RWPE2 (cell line): ENCODE results near the gene SKIC8.

Experiments used
- ATAC-seq: fragments of 200-7000 bp; cut with Tn5 transposase; 3 replicates; pipeline ENCODE4 v1.9.1; 2021; ENCODE audit warnings: low read depth
- DNase-seq: peaks from one replicate; pipeline ENCODE4 v3.0.0-alpha.2; 2020; ENCODE audit warnings: low spot score
- H3K27ac ChIP-seq: fragments of 450-650 bp; 2 replicates; pipeline ENCODE4 v1.5.1; 2017; ENCODE audit warnings: mild to moderate bottlenecking; ENCODE audit not compliant: poor library complexity, severe bottlenecking
- H3K27me3 ChIP-seq: fragments of 250-450 bp; sonication (Bioruptor Pico); 2 replicates; pipeline ENCODE4 v1.5.1; 2021; ENCODE audit warnings: mild to moderate bottlenecking, moderate library complexity; ENCODE audit not compliant: insufficient read depth, poor library complexity, severe bottlenecking
- H3K36me3 ChIP-seq: fragments of 250-450 bp; sonication (Bioruptor Pico); 2 replicates; pipeline ENCODE4 v1.5.1; 2020; ENCODE audit warnings: low read depth, mild to moderate bottlenecking, moderate library complexity
- H3K4me1 ChIP-seq: fragments of 250-450 bp; sonication (Bioruptor Pico); 2 replicates; pipeline ENCODE4 v1.5.1; 2021; ENCODE audit warnings: mild to moderate bottlenecking, moderate library complexity; ENCODE audit not compliant: insufficient read depth, poor library complexity, severe bottlenecking
- H3K4me3 ChIP-seq: fragments of 250-450 bp; sonication (Bioruptor Pico); 2 replicates; pipeline ENCODE4 v1.5.1; 2021; ENCODE audit warnings: mild to moderate bottlenecking, moderate library complexity; ENCODE audit not compliant: severe bottlenecking
- H3K9me3 ChIP-seq: fragments of 250-450 bp; sonication (Bioruptor Pico); 2 replicates; pipeline ENCODE4 v1.5.1; 2021; ENCODE audit warnings: mild to moderate bottlenecking, moderate library complexity; ENCODE audit not compliant: severe bottlenecking
- TF ChIP-seq, protein P1 (sequence below): fragments of 450-650 bp; IDR thresholded peaks from one replicate; pipeline ENCODE4 v1.5.1; 2017; ENCODE audit warnings: mild to moderate bottlenecking, moderate library complexity; ENCODE audit not compliant: poor library complexity, severe bottlenecking

The SKIC8 gene

GRCh38 chr15:78312536-78312935 lies 13.1 kb upstream of the SKIC8 start:
- Histone ChIP-seq H3K4me1 (no peaks in the 10 kb centered on the region), H3K4me3 (no peak overlapping the region), H3K36me3 (no peaks in the 10 kb centered on the region), H3K27me3 (no peaks in the 10 kb centered on the region), H3K27ac (no peak overlapping the region), H3K9me3 (no peaks in the 10 kb centered on the region)
- DNase-seq = no peak
- ATAC-seq = no peak
- TF ChIP-seq, protein P1, sequence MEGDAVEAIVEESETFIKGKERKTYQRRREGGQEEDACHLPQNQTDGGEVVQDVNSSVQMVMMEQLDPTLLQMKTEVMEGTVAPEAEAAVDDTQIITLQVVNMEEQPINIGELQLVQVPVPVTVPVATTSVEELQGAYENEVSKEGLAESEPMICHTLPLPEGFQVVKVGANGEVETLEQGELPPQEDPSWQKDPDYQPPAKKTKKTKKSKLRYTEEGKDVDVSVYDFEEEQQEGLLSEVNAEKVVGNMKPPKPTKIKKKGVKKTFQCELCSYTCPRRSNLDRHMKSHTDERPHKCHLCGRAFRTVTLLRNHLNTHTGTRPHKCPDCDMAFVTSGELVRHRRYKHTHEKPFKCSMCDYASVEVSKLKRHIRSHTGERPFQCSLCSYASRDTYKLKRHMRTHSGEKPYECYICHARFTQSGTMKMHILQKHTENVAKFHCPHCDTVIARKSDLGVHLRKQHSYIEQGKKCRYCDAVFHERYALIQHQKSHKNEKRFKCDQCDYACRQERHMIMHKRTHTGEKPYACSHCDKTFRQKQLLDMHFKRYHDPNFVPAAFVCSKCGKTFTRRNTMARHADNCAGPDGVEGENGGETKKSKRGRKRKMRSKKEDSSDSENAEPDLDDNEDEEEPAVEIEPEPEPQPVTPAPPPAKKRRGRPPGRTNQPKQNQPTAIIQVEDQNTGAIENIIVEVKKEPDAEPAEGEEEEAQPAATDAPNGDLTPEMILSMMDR = no peak

DNA sequence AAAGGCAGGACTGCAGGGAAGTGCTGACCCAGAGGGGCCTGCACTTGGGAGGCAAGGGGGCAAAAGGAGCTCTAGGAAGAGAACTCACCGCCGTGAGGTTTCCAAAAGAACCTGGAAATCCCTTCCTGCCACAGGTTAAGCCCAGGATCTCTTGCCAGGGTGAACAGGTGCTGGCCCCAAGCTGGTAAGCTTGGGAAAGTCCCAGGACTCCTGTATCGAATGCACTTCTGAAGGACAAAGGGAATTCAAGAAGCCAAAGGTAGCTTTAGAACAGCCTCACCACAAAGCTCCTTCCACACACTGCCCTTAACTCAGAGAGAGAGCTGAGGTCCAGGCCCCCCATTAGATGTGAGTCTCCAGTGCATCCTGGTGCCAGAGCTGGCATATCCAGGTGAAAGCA lies 11.9 kb upstream of the SKIC8 start:
- TF ChIP-seq, protein P1 = no peak
- DNase-seq = no peak
- H3K36me3 ChIP-seq = no peaks in the 10 kb centered on the region

GRCh38 chr15:78308422-78309032 lies 9.1 kb upstream of the SKIC8 start:
- ATAC-seq (peak; percentile 83), DNase-seq (peak; percentile 86)
- Histone ChIP-seq H3K9me3 (no peaks in the 10 kb centered on the region), H3K27ac (no peak overlapping the region), H3K4me3 (no peak overlapping the region), H3K27me3 (no peaks in the 10 kb centered on the region), H3K36me3 (no peaks in the 10 kb centered on the region), H3K4me1 (peaks cover 8% of the 10 kb centered on the region)
- TF ChIP-seq, protein P1 = peak; percentile 98

More for the DNA sequence above, 11.9 kb upstream of the SKIC8 start:
- Histone ChIP-seq H3K4me1 (peaks cover 2% of the 10 kb centered on the region), H3K4me3 (no peak overlapping the region), H3K27ac (no peak overlapping the region), H3K27me3 (no peaks in the 10 kb centered on the region), H3K9me3 (no peaks in the 10 kb centered on the region)
- ATAC-seq = no peak

GRCh38 chr15:78307976-78308375 lies 8.6 kb upstream of the SKIC8 start:
- Histone ChIP-seq H3K27me3 (no peaks in the 10 kb centered on the region), H3K4me1 (peaks cover 11% of the 10 kb centered on the region), H3K4me3 (no peak overlapping the region), H3K27ac (no peak overlapping the region), H3K9me3 (no peaks in the 10 kb centered on the region), H3K36me3 (no peaks in the 10 kb centered on the region)
- TF ChIP-seq, protein P1 = no peak
- ATAC-seq (no peak; the same call in 2 of the 3 replicates), DNase-seq (no peak)

DNA sequence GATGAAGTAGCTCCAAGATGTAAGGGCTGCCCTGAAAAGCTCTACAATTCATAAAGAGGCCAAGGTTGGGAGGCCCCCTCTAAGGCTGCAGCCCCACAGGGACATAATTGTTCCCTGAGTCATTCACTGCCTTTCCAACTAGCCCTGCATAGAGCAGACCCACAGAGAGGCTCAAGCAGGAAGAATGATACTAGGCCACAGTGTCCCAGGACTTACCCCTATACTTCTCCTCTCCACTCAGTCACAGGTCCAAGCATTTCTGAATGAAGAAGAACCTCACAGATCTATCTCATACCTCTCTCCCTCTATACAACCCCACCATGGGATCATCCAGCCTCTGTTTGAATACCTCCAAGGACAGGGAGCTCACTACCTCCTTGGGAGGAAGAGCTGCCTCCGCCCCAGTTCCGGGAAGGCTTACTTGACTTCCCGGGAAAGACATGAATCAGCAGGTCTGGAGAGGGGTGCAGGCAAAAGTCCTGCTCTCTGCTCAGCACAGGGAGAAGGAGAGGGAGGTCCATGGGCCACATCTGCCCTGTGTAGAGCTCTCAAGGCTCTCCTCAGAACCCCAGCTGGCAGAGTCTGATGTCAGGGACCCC lies 6.9 kb upstream of the SKIC8 start:
- DNase-seq (peak; percentile 51), ATAC-seq (peak; percentile 33)
- H3K27me3 ChIP-seq = no peaks in the 10 kb centered on the region
- H3K4me3 ChIP-seq = no peak overlapping the region
- peaks cover 26% of the 10 kb centered on the region for H3K4me1 ChIP-seq
- no peak overlapping the region for H3K27ac ChIP-seq
- no peaks in the 10 kb centered on the region for H3K9me3 ChIP-seq
- no peaks in the 10 kb centered on the region for H3K36me3 ChIP-seq
- TF ChIP-seq, protein P1 = no peak
